NCI-H2227 (cell line): ENCODE data around the gene LNPK.
"Not testable (repeated sequence)": the region's sequence is repeated elsewhere in the genome, so short reads cannot be mapped to it uniquely, and the experiment has no call there.

Source experiments
- DNase-seq: peaks from one replicate; lab custom pipeline; 2025; ENCODE audit not compliant: unreplicated experiment; lab: John Stamatoyannopoulos, UW

The LNPK gene, protein sequence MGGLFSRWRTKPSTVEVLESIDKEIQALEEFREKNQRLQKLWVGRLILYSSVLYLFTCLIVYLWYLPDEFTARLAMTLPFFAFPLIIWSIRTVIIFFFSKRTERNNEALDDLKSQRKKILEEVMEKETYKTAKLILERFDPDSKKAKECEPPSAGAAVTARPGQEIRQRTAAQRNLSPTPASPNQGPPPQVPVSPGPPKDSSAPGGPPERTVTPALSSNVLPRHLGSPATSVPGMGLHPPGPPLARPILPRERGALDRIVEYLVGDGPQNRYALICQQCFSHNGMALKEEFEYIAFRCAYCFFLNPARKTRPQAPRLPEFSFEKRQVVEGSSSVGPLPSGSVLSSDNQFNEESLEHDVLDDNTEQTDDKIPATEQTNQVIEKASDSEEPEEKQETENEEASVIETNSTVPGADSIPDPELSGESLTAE

GRCh38 chr2:176001916-176002687, at the start of gene LNPK:
TSS of gene LNPK (minus strand) at chr2:176002267. CDS start at chr2:175995584, 6,683 bp downstream.
- DNase-seq: peak; percentile 97

DNA sequence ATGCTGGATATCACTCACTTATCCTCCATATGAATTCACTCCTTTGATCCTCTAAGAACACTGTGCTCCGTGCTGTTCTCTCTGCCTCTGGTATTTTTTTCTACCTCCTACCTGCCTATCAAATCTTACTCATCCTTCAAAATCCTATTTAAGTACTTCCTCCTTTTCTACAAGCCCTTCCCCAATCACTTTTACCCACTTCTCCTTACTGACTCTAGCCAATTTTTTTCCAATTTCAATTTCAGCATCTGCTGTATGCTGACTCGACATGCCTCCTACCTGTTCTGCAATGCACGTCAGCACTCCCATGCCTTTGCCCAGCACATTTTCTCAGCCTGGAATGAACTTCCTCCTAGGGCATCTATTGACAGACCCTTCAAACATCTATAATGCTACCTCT, 37.3 kb upstream of the LNPK start:
- DNase-seq: no peak

DNA sequence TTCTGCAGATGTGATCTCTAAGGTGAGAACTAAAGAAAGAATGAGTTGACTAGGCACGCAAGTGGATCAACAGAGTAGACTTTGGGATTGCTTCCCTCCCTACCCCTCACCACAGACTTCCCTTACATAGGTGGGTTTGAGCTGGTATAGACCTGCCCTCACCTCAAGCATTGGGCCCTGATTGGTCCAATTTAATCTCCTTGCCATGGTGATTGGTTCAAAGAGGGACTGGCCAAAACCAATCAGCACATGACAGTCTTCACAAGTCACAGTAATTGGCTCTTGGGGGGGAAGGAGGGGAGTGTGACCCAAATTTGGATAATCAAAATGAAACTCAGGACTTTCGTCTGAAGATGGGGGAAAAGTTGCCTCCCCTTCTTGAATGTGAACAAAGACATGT, 36.6 kb upstream of the LNPK start:
- no peak for DNase-seq

GRCh38 chr2:176035013-176035691, 33.1 kb upstream of the LNPK start:
- no peak for DNase-seq

DNA sequence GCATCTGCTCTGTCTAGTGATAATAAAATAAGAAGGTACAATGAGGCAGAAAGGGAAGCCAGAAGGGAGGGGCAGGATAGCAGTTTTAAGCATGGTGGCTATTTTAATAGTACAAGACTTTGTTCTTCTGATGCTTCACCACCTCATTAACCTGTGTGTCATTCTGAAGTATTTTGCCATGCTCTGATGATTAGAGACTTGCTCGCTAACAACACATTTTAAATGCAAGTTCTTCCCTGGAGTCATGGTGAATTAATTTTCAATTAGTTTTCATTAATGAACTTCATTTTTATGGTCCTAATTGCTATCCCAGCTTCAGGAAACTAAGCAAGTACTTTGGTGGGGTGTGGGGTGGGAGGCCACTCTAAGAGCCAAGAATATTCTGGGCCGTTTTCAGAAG, 25.7 kb upstream of the LNPK start:
- no peak for DNase-seq

DNA sequence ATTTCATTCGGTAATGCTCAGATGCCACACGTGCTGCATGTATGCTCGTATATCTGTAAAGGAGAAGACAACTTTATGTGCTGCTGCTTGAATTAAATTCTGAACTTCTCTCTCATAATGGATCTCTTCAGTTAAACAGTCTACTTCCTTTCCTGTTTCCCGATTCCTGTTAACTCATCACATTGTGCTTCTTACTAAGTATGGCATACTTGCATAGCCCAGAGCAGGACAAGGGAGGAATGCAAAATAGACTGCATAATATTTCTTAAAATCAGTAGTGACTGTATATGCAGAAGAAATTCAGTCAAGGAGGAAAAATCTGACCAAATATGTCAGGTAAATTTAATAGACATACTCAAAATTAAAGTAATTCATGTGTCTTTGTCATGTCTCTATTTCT, 23.9 kb upstream of the LNPK start:
- no peak for DNase-seq

DNA sequence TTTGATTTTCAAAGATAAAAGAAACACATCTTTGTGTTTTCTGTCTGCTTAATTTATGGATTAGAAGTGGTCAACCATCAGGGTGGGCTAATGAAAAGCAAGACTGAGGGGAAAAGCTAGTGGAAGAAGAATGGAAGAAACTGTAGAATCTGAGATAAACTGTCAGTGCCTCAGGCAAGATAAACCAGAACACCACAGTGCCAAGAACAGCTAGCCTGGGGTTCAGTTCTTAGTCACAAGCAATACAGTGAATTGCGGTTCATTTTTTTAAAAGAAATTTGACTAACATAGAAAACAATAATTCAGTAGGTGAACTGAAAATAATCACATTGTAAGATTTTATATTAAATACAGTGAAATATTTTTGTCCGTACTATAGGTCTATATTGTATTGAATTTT, 22.0 kb upstream of the LNPK start:
- no peak for DNase-seq

DNA sequence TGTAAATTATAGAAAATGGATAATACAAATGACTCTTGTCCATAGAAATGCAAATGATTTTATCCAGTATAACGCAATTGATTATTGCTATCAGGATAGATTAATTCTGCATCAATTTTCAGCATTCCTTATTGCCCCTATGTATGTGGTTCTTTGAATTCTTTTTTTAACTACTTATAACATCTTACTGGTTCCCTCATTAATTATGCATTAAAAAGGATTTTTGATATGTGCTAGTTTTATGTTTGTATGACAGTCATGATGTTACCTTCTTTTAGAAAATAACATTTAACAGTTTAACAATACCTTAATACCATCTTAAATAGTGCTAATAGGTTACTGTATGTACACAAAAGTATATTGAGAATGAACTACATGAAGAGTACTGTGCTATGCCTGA, 20.0 kb upstream of the LNPK start:
- no peak for DNase-seq

DNA sequence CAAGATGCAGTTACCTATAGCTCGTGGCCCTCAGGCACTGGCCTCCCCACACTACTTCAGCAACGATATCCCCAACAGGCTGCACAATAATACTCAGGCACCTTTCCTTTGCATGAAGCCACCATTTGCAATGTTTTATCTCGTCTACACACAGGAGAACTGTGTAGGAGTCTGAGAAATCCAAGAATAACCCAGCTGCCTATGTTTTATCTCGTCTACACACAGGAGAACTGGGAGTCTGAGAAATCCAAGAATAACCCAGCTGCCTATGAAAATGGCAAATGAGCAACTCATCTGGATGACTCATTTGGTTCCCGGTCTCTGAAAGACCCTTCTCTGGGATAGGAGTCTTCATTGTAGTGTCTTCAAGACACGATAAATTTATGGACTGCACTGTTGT, 18.3 kb upstream of the LNPK start:
- DNase-seq: no peak

DNA sequence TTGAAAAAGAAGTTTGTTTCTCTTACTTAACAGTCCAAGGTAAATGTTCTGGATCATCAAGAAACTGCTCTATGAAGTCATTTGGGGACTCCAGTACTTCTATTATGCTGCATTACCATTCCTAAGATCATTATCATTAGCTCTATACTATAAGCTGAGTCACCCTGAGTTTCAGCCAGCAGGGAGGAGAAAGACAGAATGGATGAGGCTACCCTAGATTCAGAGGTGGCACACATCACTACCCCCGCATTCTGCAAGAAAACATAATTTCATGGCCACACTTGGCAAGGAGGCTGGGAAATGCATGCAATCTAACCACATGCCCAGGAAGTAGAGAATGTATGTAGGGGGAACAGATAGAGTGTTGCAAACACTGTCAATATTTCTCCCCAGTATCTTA, 16.6 kb upstream of the LNPK start:
- no peak for DNase-seq

GRCh38 chr2:176009445-176009844, 7.4 kb upstream of the LNPK start:
- no peak for DNase-seq

GRCh38 chr2:176004934-176005333, 2.9 kb upstream of the LNPK start:
- DNase-seq: no peak

GRCh38 chr2:176003958-176004357, 1.9 kb upstream of the LNPK start:
- DNase-seq: no peak

DNA sequence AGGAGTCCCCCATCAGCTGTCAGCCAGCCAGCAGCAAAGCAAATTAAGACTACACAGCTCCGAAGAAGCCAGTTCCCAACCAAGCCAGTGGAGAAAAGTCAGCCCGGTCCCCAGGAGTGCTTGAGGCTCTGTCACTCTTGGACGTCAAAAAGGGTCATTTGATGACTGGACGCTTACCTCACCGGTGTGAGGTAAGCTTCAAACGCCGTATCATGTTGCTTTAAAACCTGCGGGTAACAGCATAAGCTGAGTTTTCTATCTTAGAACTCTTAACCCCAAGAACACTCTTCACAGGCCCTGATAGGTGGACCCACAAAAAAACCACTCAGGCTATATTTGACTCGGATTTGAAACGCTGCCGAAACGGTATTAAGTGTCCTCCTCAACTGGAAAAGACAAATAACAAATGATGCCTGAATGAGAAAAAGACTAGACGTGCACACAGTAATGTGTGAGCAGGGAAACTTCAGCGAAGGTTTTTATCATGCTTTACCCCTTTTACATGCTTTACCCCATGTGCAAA, 682 bp upstream of the LNPK start:
- DNase-seq: peak; percentile 70

- peak; percentile 69 for DNase-seq
Measured at GRCh38 chr2:176001281-176001915, 669 bp downstream of the LNPK start.

DNA sequence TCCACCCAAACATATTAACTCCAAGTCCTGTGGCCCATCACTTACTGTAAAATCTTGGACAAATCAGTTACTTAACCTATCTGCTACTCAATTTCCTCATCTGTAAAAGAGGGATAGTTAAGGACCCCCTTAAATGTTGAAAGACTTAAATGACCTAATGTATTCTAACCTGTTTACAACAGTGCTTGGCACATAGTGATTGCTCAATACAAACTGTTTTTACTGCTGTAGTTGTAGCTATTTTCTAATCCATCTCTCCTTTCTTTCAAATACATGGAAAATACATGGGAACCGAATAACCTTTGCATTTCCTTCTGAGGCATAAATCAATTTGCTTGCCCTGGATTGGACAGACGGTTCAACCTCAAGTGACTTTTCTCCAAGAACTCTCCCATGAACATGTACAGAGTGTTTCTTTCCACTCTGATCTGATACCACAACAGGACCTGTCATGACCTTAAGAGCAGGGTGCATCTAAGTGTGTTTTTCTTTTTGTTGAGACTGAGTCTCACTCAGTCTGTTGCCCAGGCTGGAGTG, 2.7 kb downstream of the LNPK start:
- DNase-seq: no peak

DNA sequence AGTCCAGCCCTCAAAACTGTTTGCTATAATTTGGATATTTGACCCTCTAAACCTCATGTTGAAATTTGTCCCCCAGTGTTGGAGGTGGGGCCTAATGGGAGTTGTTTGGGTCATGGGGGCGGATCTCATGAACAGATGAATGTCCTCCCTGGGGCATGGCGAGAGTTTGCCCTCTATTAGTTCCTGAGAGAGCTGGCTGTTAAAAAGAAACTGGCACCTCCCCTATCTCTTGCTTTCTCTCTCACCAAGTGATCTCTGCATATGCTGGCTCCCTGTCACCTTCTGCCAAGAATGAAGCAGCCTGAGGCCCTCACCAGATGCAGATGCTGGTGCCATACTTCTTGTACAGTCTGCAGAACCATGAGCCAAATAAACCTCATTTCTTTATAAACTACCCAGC, 12.0 kb downstream of the LNPK start:
- no peak for DNase-seq

DNA sequence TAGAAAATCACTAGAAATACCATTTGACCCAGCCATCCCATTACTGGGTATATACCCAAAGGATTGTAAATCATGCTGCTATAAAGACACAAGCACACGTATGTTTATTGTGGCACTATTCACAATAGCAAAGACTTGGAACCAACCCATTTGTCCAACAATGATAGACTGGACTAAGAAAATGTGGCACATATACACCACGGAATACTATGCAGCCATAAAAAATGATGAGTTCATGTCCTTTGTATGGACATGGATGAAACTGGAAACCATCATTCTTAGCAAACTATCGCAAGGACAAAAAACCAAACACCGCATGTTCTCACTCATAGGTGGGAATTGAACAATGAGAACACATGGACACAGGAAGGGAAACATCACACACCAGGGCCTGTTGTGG, 14.9 kb downstream of the LNPK start:
- not testable (repeated sequence) for DNase-seq

GRCh38 chr2:175984846-175985245, 17.2 kb downstream of the LNPK start:
- DNase-seq: no peak

DNA sequence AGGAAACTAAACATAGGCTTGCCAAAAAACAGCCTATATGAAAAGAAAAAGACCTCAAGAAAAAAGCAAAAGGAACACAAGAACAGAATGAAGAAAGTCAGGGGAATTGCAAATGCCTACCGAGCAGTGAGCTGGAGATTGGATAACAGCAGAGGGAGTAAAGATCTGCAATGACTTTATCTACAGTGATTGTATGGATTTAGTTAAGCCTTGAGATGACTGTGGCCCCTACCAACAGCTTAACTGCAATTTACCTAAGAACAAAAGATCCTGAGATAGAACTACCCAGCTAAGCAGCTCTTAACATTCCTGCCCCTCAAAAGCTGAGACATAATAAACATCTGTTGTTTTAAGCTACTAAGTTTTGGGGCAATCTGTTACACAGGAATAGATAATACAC, 20.5 kb downstream of the LNPK start:
- no peak for DNase-seq
